Endothelial cell of umbilical vein (primary cell): Measurements from ENCODE around the gene CHMP3.

Source experiments
- EZH2 ChIP-seq: IDR thresholded peaks from 2 replicates; pipeline ENCODE4 v1.6.1; 2012; ENCODE audit warnings: borderline replicate concordance, low read depth, mild to moderate bottlenecking, moderate library complexity, low read length, inconsistent platforms; ENCODE audit not compliant: severe bottlenecking
- MYC ChIP-seq: IDR thresholded peaks from one replicate; pipeline ENCODE4 v1.6.1; 2011; ENCODE audit warnings: mild to moderate bottlenecking, low read depth, low read length
- POLR2A ChIP-seq: IDR thresholded peaks from 2 replicates; pipeline ENCODE4 v1.6.1; 2012; ENCODE audit warnings: low read depth, mild to moderate bottlenecking, control low read depth, low read length
- TF ChIP-seq, protein P1 (sequence below), 2 donors: IDR thresholded peaks; 1 replicate in 1 of 2; 2 replicates in 1 of 2; pipeline ENCODE4 v1.5.1; 2011; ENCODE audit warnings: low read length in 2 of 2, mild to moderate bottlenecking in 2 of 2, moderate library complexity in 2 of 2, control low read depth in 1 of 2, inconsistent platforms in 1 of 2, low read depth in 1 of 2; ENCODE audit not compliant: insufficient read depth in 1 of 2; ENCODE audit errors: extremely low read depth in 1 of 2

DNA sequence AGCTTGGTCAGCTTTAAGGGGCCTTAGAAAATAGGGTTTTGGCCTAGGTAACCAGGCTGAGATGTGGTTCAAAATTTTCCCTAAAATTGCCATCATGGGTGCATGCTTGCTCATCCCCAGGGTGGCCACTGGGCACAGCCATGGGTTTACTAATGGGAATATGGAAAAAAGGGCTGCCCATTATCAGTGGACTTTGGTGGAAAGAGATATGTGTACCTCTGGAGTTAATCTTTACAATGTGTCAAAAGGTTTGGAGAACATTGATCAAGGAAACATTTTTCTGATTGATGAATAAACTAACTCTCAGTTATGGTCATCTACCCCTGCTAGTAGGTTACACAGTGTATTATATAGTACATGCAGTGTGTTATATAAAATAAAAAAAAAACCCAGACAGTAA is 109.0 kb downstream of the CHMP3 start:
- TF ChIP-seq MYC (no peak), EZH2 (no peak), POLR2A (no peak)
- TF ChIP-seq, protein P1, sequence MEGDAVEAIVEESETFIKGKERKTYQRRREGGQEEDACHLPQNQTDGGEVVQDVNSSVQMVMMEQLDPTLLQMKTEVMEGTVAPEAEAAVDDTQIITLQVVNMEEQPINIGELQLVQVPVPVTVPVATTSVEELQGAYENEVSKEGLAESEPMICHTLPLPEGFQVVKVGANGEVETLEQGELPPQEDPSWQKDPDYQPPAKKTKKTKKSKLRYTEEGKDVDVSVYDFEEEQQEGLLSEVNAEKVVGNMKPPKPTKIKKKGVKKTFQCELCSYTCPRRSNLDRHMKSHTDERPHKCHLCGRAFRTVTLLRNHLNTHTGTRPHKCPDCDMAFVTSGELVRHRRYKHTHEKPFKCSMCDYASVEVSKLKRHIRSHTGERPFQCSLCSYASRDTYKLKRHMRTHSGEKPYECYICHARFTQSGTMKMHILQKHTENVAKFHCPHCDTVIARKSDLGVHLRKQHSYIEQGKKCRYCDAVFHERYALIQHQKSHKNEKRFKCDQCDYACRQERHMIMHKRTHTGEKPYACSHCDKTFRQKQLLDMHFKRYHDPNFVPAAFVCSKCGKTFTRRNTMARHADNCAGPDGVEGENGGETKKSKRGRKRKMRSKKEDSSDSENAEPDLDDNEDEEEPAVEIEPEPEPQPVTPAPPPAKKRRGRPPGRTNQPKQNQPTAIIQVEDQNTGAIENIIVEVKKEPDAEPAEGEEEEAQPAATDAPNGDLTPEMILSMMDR (IDR thresholded peaks at IDR 0.05; ENCODE audit: extremely low read depth in 1 of 2, insufficient read depth in 1 of 2, low read depth in 1 of 2, low read length in 2 of 2): no peak
